ENCODE results near the gene FARS2.

- TF ChIP-seq CTCF (IDR thresholded peaks at IDR 0.05; ENCODE audit: borderline replicate concordance, extremely low read depth, low read length, poor library complexity, severe bottlenecking) (no peak), EZH2 (IDR thresholded peaks at IDR 0.05; ENCODE audit: borderline replicate concordance, low read depth, low read length, severe bottlenecking) (no peak)
Measured at GRCh38 chr6:5704708-5705107, 443.4 kb downstream of the FARS2 start.
